A204.1 (cell line): ENCODE data around the gene TNNI2.

Experiments used
- FAIRE-seq: peaks from 2 replicates; lab custom pipeline; 2012; peaks lifted over from hg19 to GRCh38; lab: Jason Lieb, UNC

The TNNI2 gene

GRCh38 chr11:1821562-1821961 lies 17.2 kb upstream of the TNNI2 start:
- no peak for FAIRE-seq

- FAIRE-seq, result no peak
These were observed 16.0 kb upstream of the TNNI2 start for GRCh38 chr11:1822648-1823375.

GRCh38 chr11:1823376-1824220 lies 15.2 kb upstream of the TNNI2 start:
- FAIRE-seq, result no peak

- no peak for FAIRE-seq
These were observed 14.4 kb upstream of the TNNI2 start for GRCh38 chr11:1824221-1825038.

GRCh38 chr11:1825039-1825740 lies 13.6 kb upstream of the TNNI2 start:
- no peak for FAIRE-seq

- FAIRE-seq, result no peak
These were observed 12.9 kb upstream of the TNNI2 start for GRCh38 chr11:1825785-1826451.

GRCh38 chr11:1826552-1827094 lies 12.2 kb upstream of the TNNI2 start:
- FAIRE-seq, result no peak

GRCh38 chr11:1827095-1827813 lies 11.5 kb upstream of the TNNI2 start:
- FAIRE-seq, result no peak

GRCh38 chr11:1827931-1828330 lies 10.8 kb upstream of the TNNI2 start:
- FAIRE-seq, result no peak

- no peak for FAIRE-seq
These were observed 10.2 kb upstream of the TNNI2 start for GRCh38 chr11:1828542-1828941.

GRCh38 chr11:1829039-1829820 lies 9.6 kb upstream of the TNNI2 start:
- no peak for FAIRE-seq

GRCh38 chr11:1830004-1830321 lies 8.8 kb upstream of the TNNI2 start:
- FAIRE-seq, result no peak

- FAIRE-seq, result no peak
These were observed 8.2 kb upstream of the TNNI2 start for GRCh38 chr11:1830322-1831223.

- FAIRE-seq, result no peak
These were observed 7.2 kb upstream of the TNNI2 start for GRCh38 chr11:1831338-1832210.

- FAIRE-seq, result no peak
These were observed 6.4 kb upstream of the TNNI2 start for GRCh38 chr11:1832211-1832919.

- FAIRE-seq, result no peak
These were observed 5.9 kb upstream of the TNNI2 start for GRCh38 chr11:1832920-1833295.

- FAIRE-seq, result no peak
These were observed 4.6 kb upstream of the TNNI2 start for GRCh38 chr11:1834062-1834610.
